Neural progenitor cell (in vitro differentiated cells): Measurements from ENCODE around the gene PTGER4. TPM values are rescaled to one million over a fixed set of nuclear protein-coding genes. Genes with fewer than 3 reads are reported as not detected.

Experiments used
- DNase-seq: peaks from one replicate; pipeline ENCODE4 v3.0.0-alpha.2; 2016; ENCODE audit warnings: low spot score
- H2AFZ ChIP-seq: fragments of 200-600 bp; sonication (generic); replicated peaks from 2 replicates; pipeline ENCODE4 v1.6.1; 2016; ENCODE audit warnings: antibody characterized with exemption
- H3F3A ChIP-seq: fragments of 200-600 bp; sonication (generic); 2 replicates; pipeline ENCODE4 v1.6.1; 2016; ENCODE audit warnings: antibody characterized with exemption, low read depth
- H3K27ac ChIP-seq: fragments of 200-600 bp; sonication (generic); 2 replicates; pipeline ENCODE4 v1.5.1; 2016; ENCODE audit warnings: mild to moderate bottlenecking
- H3K27me3 ChIP-seq: fragments of 200-600 bp; sonication (generic); 2 replicates; pipeline ENCODE4 v1.6.1; 2016; ENCODE audit warnings: mild to moderate bottlenecking, moderate library complexity
- H3K36me3 ChIP-seq: fragments of 200-600 bp; sonication (generic); 2 replicates; pipeline ENCODE4 v1.5.1; 2016
- H3K4me1 ChIP-seq: fragments of 200-600 bp; sonication (generic); 2 replicates; pipeline ENCODE4 v1.6.1; 2016; ENCODE audit warnings: mixed run types
- H3K4me2 ChIP-seq: fragments of 200-600 bp; sonication (generic); 2 replicates; pipeline ENCODE4 v1.6.1; 2016
- H3K4me3 ChIP-seq: fragments of 200-600 bp; sonication (generic); 2 replicates; pipeline ENCODE4 v1.5.1; 2016
- H3K79me2 ChIP-seq: fragments of 200-600 bp; sonication (generic); 2 replicates; pipeline ENCODE4 v1.6.1; 2016; ENCODE audit warnings: low read depth
- H3K9ac ChIP-seq: fragments of 200-600 bp; sonication (generic); 2 replicates; pipeline ENCODE4 v1.6.1; 2016
- H3K9me3 ChIP-seq: fragments of 200-600 bp; sonication (generic); 2 replicates; pipeline ENCODE4 v1.5.1; 2016; ENCODE audit warnings: low read depth
- H4K20me1 ChIP-seq: fragments of 200-600 bp; sonication (generic); 2 replicates; pipeline ENCODE4 v1.6.1; 2016; ENCODE audit warnings: low read depth
- H3K27ac Mint-ChIP-seq: 3 replicates; pipeline ENCODE4 v1.8.0; 2021; ENCODE audit warnings: mixed read lengths
- H3K27me3 Mint-ChIP-seq: 2 replicates; pipeline ENCODE4 v1.8.0; 2022; ENCODE audit warnings: low read depth, mild to moderate bottlenecking, inconsistent platforms, moderate library complexity, mixed read lengths; ENCODE audit not compliant: insufficient read depth
- H3K36me3 Mint-ChIP-seq: 3 replicates; pipeline ENCODE4 v1.8.0; 2021; ENCODE audit warnings: mixed read lengths
- H3K4me1 Mint-ChIP-seq: 3 replicates; pipeline ENCODE4 v1.8.0; 2021; ENCODE audit warnings: mixed read lengths
- H3K4me3 Mint-ChIP-seq: 3 replicates; pipeline ENCODE4 v1.8.0; 2021; ENCODE audit warnings: mild to moderate bottlenecking, moderate library complexity, mixed read lengths
- H3K9me3 Mint-ChIP-seq: 3 replicates; pipeline ENCODE4 v1.8.0; 2020; ENCODE audit warnings: mixed read lengths
- EZH2 ChIP-seq: fragments of 200-600 bp; sonication (generic); IDR thresholded peaks from 2 replicates; pipeline ENCODE4 v1.6.1; 2017; ENCODE audit warnings: antibody characterized with exemption, mild to moderate bottlenecking, moderate library complexity
- EZH2phosphoT487 ChIP-seq: fragments of 200-600 bp; sonication (generic); IDR thresholded peaks from 2 replicates; pipeline ENCODE4 v1.6.1; 2017; ENCODE audit warnings: antibody characterized with exemption
- total RNA-seq: library from RNA; depleted of rRNA; stranded (reverse); fragments of >200 nt; gene quantifications from 2 replicates; pipeline ENCODE4 v1.2.3, GENCODE V29; 2015; ENCODE audit warnings: low replicate concordance
- TF ChIP-seq, protein P1 (sequence below): fragments of 200-600 bp; sonication (generic); IDR thresholded peaks from 2 replicates; pipeline ENCODE4 v1.5.1; 2017; ENCODE audit warnings: antibody characterized with exemption, mild to moderate bottlenecking

The PTGER4 gene
- total RNA-seq, 1 donor from 2014 or later: not detected

DNA sequence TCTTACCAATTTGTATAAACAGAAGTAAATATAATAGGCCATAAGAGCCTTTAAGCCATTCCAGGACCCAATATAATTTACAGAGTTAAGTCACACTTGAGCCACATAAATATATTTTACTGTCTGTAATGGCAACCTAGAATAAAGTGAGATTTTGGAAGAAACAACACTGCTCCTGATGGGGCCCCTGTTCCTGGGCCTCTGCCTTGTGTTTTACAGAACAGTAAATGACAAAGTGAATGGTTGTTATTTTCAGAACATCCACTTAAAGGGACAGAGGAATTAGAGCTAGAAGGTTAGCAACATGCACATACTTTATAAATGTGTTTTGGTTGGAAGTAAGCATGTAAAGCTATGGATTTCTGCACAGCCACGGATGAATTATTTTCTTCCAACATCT lies 3.6 kb downstream of the PTGER4 start:
- Mint-ChIP-seq H3K27me3 (peaks cover 34% of the 10 kb centered on the region), H3K36me3 (no peaks in the 10 kb centered on the region), H3K27ac (no peak overlapping the region), H3K4me1 (peaks cover 26% of the 10 kb centered on the region), H3K9me3 (no peaks in the 10 kb centered on the region), H3K4me3 (no peak overlapping the region)
- no peak overlapping the region for H3K4me3 ChIP-seq
- H3K9ac ChIP-seq: no peak overlapping the region
- no peak overlapping the region for H2AFZ ChIP-seq
- no peak overlapping the region for H3K4me2 ChIP-seq
- no peak overlapping the region for H3K27ac ChIP-seq
- peaks cover 65% of the 10 kb centered on the region for H3K27me3 ChIP-seq
- no peak for DNase-seq
- no peaks in the 10 kb centered on the region for H3K9me3 ChIP-seq
- peaks cover 16% of the 10 kb centered on the region for H3F3A ChIP-seq
- TF ChIP-seq, protein P1, sequence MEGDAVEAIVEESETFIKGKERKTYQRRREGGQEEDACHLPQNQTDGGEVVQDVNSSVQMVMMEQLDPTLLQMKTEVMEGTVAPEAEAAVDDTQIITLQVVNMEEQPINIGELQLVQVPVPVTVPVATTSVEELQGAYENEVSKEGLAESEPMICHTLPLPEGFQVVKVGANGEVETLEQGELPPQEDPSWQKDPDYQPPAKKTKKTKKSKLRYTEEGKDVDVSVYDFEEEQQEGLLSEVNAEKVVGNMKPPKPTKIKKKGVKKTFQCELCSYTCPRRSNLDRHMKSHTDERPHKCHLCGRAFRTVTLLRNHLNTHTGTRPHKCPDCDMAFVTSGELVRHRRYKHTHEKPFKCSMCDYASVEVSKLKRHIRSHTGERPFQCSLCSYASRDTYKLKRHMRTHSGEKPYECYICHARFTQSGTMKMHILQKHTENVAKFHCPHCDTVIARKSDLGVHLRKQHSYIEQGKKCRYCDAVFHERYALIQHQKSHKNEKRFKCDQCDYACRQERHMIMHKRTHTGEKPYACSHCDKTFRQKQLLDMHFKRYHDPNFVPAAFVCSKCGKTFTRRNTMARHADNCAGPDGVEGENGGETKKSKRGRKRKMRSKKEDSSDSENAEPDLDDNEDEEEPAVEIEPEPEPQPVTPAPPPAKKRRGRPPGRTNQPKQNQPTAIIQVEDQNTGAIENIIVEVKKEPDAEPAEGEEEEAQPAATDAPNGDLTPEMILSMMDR: no peak
- TF ChIP-seq EZH2phosphoT487: no peak
- no peak for TF ChIP-seq EZH2
- H3K4me1 ChIP-seq: peaks cover 26% of the 10 kb centered on the region
- no peaks in the 10 kb centered on the region for H3K79me2 ChIP-seq
- peaks cover 21% of the 10 kb centered on the region for H4K20me1 ChIP-seq
- H3K36me3 ChIP-seq: no peaks in the 10 kb centered on the region

DNA sequence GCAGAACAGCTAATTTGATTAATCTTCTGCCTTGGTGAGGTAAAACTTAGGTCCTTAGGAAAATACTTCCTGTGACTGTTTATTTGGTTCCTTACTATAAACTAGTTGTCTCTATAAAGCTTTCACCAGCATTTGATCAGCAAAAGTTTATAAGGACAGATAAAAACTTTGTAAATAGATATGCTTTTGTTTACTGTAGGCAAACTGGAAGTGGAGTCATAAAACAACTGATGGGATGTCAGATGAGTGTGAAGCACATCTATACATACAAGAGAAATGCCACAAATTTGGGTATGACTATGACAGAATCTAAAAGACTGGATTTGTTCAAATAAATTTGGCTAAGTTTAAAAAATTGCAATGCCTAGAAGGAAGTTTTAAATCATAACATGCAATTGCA lies 5.5 kb downstream of the PTGER4 start:
- H3K27me3 Mint-ChIP-seq: peaks cover 26% of the 10 kb centered on the region
- Histone ChIP-seq H3K4me2 (no peak overlapping the region), H3K27ac (no peak overlapping the region), H2AFZ (no peak overlapping the region), H3K4me3 (no peak overlapping the region), H4K20me1 (peaks cover 19% of the 10 kb centered on the region), H3K27me3 (peaks cover 53% of the 10 kb centered on the region), H3K4me1 (peaks cover 17% of the 10 kb centered on the region), H3K79me2 (no peaks in the 10 kb centered on the region), H3F3A (peaks cover 4% of the 10 kb centered on the region), H3K36me3 (no peaks in the 10 kb centered on the region), H3K9ac (no peak overlapping the region), H3K9me3 (no peaks in the 10 kb centered on the region)
- no peak for DNase-seq
- H3K4me3 Mint-ChIP-seq: no peak overlapping the region
- no peak overlapping the region for H3K27ac Mint-ChIP-seq
- H3K4me1 Mint-ChIP-seq: peaks cover 18% of the 10 kb centered on the region
- no peaks in the 10 kb centered on the region for H3K36me3 Mint-ChIP-seq
- TF ChIP-seq, protein P1: no peak
- TF ChIP-seq EZH2 (no peak), EZH2phosphoT487 (no peak)
- H3K9me3 Mint-ChIP-seq: no peaks in the 10 kb centered on the region

DNA sequence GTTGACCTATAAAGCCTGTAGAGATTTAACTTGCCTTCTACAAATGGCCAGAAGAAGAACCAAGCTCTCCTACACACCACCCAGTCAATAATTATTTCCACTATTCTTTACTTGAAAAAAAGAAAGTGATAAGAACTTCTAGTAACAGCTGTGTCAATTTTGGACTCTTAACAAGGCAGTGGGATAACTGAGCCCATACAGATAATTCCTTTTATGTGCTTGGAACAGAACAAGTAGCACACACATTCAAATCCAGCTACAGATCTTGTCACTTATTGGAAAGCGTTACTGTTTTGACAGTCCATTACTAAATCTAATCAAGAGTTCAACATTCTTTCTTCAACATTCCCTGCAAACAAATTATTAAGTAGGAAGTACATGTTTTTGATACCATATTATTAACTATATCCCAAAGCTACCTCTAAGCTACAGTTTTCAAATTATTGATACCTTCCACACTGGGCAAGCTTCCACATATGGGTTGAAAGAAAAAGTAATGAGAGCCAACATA lies 6.3 kb downstream of the PTGER4 start:
- Histone ChIP-seq H3K27ac (no peak overlapping the region), H3K79me2 (no peaks in the 10 kb centered on the region), H3K4me1 (peaks cover 8% of the 10 kb centered on the region), H3K9me3 (no peaks in the 10 kb centered on the region), H3K9ac (no peak overlapping the region), H3K4me2 (no peak overlapping the region), H3K4me3 (no peak overlapping the region), H3F3A (no peaks in the 10 kb centered on the region), H3K27me3 (peaks cover 45% of the 10 kb centered on the region), H4K20me1 (peaks cover 11% of the 10 kb centered on the region), H3K36me3 (no peaks in the 10 kb centered on the region), H2AFZ (no peak overlapping the region)
- no peak for DNase-seq
- H3K9me3 Mint-ChIP-seq: no peaks in the 10 kb centered on the region
- H3K27me3 Mint-ChIP-seq: peaks cover 18% of the 10 kb centered on the region
- H3K36me3 Mint-ChIP-seq: no peaks in the 10 kb centered on the region
- H3K4me3 Mint-ChIP-seq: no peak overlapping the region
- H3K4me1 Mint-ChIP-seq: peaks cover 10% of the 10 kb centered on the region
- H3K27ac Mint-ChIP-seq: no peak overlapping the region
- TF ChIP-seq EZH2 (no peak), EZH2phosphoT487 (no peak)
- TF ChIP-seq, protein P1: no peak
